Stimulated activated CD8-positive, alpha-beta memory T cell treated with anti-CD3 and anti-CD28 coated beads, Interleukin-15, amount 100 ng/mL, for 48 hours (primary cell): ENCODE data around the gene DHCR24.
"Not testable (repeated sequence)": the region's sequence is repeated elsewhere in the genome, so short reads cannot be mapped to it uniquely, and the experiment has no call there.

Experiments
- DNase-seq, 2 donors: peaks; one replicate each; pipeline ENCODE4 v3.0.0-alpha.2; 2020; ENCODE audit warnings: low read depth in 2 of 2

The DHCR24 gene, protein sequence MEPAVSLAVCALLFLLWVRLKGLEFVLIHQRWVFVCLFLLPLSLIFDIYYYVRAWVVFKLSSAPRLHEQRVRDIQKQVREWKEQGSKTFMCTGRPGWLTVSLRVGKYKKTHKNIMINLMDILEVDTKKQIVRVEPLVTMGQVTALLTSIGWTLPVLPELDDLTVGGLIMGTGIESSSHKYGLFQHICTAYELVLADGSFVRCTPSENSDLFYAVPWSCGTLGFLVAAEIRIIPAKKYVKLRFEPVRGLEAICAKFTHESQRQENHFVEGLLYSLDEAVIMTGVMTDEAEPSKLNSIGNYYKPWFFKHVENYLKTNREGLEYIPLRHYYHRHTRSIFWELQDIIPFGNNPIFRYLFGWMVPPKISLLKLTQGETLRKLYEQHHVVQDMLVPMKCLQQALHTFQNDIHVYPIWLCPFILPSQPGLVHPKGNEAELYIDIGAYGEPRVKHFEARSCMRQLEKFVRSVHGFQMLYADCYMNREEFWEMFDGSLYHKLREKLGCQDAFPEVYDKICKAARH

DNA sequence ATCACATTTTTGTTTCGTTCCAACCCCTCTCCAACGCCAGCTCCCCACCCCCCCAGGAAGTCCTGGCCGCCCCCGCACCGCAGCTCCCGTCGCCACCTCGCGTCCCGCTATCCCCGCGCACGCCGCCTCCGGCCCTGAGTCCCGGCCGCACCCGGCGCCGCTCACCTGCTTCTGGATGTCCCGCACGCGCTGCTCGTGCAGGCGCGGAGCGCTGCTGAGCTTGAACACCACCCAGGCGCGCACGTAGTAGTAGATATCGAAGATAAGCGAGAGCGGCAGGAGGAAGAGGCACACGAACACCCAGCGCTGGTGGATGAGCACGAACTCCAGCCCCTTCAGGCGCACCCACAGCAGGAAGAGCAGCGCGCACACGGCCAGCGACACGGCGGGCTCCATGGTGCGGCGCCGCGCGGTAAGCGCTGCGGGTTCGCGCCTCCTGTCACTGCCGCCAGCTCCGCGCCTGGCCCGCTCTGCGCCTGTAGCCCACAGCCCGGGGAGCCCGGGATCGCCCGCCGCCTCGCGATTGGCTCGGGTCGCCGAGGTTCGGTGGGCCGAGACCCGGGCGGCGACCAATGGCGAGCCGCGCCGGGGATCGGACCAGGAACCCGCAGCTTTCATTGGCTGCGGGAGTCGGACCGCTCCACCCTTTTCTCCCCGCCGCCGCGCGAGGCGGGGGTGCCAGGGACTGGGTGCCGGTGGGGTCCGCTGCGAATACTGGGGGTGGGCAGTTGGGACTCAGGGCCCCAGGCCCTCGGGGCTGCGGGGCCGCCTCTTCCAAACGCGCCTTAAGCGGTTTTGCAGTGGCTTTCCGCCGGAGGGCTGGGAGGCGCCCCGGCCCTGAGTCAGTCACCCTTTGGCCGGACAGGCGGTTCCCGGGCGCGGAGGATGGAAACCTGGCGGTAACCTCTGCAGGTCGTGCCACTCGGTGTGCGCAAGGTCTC, at the start of gene DHCR24:
Gene DHCR24, minus strand, starts transcription at position 472 of the 941 bp plus-strand sequence. Its CDS starts 76 bp downstream, at position 396.
- DNase-seq: peak; percentile 76

DNA sequence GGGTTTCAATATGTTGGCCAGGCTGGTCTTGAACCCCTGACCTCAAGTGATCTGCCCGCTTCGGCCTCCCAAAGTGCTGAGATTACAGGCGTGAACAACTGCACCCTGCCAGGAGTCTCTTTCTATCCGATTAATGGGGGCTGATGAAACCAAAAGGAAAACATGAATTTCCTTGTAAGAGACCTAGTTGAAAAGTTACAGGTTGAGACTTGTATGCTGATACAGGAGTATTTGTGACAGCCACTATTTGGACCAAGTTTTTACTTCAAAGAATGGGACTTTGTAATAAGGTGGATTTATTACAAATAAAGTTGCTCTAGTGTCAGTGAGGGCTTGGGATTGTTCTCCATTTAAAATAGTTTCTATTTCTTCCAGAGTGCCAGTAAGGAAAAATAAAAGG, 49.8 kb upstream of the DHCR24 start:
- no peak for DNase-seq

DNA sequence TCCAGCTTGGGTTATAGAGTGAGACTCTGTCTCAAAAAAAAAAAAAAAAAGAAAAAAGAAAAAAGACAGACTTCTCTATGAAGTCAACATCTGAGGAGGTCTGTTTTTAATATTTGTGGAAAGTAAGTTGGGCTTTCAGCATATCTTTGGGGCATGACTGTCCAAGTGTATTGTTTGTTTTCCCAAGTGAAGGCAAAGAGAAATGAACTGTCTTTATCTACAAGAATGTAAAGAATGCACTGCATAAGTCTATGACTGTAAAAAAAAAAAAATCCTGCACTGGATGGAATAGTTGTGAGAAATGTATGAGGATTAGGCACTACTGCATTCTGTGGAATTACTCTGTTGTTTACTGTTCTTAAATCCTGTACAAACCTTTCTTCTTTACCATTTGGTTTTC, 47.9 kb upstream of the DHCR24 start:
- DNase-seq: no peak

DNA sequence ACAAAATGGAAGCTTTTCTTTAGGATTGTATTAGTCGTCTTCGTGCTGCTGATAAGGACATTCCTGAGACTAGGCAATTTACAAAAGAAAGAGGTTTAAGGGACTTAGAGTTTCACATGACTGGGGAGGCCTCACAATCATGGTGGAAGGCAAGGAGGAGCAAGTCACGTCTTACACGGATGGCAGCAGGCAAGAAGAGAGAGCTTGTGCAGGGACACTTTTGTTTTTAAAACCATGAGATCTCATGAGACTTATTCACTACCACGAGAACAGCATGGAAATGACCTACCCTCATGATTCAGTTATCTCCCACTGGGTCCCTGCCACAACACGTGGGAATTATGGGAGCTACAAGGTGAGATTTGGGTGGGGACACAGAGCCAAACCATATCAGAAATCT, 47.1 kb upstream of the DHCR24 start:
- not testable (repeated sequence) for DNase-seq

DNA sequence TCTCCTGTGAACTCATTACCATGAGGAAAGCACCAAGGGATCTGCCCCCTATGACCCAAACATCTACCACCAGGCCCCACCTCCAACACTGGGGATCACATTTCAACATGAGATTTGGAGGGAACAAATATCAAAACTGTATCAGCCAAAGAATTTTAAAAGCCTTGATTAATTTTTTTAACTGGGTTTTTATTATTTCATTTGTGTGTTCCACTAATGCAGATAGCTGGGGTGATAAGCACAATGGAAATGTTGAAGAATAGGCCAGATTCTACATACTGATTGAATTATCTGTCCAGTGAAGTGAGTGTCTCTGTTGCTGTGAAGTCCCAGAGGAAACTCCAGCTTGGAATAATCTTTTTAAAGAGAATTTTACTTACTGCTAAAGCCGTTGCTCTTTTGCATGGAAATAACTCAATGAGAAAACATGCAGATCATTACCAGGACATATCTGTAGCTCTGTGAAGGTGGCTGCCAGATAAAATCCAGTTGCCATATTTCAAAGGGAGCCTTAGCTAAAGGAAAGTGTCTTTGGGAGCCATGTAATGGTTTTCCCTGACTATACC, 44.4 kb upstream of the DHCR24 start:
- no peak for DNase-seq

DNA sequence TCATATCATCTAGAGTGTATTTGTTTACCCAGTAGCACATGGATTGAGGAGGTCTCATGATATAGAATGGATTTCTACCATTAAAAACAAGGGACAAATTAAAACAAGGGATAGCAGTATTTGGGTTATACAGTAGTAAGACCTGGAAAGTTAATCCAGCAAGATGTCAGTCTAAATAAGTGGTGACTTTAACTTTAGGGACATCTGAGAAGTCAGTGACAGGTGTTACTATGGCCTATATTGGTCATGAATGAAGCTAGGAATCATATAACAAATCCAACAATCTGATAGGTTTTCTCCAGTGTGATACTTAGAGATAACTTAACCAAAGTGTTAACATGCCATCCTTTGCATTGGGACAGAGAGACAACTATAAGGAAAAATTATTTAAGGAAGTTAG, 42.7 kb upstream of the DHCR24 start:
- DNase-seq: no peak

DNA sequence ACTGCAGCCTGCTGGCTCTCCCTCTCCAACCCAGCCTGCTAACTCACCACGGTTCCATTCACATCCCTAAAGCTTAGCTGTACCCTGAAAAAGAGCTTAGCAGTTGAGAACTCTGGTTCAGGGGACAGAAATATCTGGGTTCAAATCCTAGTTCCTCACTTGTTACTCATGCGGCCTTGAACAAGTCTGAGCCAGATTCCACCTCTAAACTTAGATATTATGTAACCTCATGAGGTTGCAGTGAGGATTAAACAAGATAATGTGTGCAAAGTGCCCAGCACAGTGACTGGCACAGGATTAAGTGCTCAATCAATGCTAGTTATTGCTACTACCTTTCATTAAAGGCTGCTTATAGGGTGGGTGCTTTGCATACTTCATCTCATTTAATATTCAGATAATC, 41.3 kb upstream of the DHCR24 start:
- DNase-seq: no peak

DNA sequence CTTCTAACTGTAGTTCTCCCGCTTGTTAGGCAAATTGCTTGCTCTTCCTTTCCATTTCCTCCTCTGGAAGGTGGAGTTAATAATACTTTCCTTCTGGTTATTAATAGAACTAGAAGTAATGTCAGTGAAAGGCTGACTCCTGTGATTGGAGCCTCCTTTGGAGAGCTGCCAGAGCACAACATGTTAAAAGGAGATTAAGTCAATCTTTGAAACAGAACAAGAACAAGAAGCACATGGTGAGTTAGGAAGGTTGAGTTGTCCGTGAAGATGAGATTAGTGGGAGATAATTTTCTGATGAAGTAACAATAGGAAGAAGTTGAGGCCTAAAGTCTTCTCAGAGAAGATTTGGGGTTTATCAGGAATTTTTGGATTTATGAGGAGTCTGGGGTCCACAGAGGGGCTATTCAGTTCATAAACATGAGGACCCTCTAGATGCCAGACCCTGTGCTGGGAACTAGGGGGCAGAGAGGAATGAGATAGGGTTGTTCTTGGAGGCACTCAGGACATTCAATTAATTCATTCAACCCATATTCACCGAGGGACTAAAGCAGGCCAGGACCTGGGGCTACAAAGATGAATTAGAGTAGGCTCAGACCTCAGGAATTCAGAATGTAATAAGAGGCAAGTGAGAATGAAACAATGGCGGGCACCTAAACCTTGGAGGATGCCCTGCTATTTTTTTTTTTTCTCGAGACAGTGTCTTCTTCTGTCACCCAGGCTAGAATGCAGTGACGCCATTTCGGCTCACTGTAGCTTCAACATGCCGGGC, 40.7 kb upstream of the DHCR24 start:
- DNase-seq: no peak

DNA sequence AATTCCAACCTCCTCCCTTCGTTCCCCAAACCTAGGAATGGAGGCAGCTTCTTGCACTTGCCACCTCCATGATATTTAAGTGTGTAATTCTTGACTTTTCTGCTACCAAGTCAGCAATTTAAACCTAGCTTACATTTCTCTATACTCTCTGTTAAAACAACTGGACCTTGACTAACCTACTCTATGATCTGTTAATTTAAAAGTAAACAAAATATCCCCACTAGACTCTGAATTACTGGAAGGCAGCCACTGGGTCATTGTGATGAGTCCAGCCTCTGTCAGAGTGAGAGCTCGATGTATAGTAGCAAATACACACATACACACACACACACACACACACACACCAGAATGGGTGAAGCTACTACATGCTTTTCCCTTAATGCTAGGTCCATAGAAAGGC, 40.0 kb upstream of the DHCR24 start:
- DNase-seq: no peak

DNA sequence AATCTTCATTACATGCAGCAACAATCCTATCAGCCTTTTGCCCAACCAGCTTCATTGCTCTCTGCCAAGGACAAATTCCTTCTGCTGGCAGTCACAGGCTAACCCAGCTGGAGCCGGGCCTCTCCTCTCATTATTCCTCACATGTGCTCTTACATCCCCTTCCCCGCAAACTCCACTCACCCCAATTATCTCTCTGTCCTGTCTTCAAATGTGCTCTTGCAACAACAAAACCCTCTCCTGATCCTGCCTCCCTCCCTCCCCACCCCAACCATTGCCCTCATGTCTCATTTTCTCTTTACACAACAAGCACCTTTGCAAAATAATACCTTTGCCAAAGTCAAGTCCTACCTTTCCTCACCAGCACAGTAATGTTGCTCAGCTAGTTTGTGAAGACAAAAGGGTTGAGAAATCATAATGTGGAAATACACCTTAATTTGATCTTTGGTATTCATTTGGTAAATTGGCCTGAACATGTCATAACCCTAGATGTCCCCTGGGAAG, 36.0 kb upstream of the DHCR24 start:
- DNase-seq: no peak

DNA sequence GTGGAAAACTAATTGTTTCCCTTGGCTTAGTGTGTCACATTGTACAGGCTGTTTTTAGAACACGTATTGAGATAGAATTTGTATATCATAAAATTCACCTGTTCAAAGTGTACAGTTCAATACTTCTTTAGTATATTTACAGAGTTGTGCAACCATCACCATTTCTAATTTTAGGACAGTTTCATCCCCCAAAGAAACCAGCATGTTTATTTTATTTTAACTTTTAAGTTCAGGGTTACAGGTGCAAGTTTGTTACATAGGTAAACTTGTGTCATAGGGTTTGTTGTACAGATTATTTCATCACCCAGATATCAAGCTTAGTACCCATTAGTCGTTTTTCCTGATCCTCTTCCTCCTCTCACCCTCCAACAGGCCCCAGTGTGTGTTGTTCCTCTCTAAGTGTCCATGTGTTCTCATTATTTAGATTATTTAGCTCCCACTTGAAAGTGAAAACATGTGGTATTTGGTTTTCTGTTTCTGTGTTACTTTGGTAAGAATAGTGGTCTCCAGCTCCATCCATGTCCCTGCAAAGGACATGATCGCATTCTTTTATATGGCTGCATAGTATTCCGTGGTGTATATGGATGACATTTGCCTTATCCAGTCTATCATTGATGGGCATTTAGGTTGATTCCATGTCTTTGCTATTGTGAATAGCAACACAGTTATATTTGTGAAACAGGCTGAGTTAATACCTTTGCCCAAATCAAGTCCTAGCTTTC, 35.2 kb upstream of the DHCR24 start:
- no peak for DNase-seq

DNA sequence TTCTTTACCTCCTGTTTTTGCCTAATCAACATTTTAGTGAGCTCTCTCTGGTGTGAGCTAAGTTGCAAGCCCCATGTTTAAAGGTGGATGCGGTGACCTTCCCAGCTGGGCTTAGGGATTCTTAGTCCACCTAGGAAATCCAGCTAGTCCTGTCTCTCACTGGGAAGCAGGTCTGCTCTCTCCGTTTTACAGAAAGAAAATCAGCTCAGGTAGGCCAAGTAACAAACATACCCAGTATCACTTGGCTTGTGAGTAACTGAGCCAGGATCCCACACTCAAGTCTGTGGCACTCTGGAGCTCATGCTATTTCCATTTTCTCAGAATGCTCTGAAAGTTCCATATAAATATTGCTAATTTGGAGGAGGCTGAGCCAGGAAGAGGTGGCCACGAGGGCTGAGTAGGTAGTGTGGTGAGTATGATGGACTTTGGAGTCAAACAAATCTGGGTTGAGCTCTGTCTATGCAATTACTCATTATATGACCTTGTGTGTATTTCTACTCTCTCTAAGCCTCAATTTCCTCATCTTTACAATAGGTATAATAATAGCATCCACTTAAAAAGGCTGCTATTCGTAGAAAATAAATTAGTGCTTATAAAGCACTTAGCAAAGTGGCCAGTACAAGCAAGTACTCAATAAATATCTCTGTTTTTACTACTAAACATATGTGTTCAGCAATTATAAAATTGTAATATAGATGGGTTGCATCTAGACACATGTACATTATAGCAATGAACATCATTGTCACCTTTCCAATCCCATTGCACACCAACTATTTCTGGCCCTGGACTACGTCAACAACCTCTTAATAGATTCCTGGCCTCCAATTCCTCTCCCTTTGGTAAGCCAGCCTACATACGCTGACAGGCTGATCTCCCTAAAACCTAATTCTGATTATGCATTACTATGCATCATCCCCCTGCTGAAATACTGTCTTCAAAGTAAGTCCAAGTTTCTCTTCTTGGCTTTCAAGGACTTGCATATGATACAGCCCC, 32.7 kb upstream of the DHCR24 start:
- DNase-seq: no peak

DNA sequence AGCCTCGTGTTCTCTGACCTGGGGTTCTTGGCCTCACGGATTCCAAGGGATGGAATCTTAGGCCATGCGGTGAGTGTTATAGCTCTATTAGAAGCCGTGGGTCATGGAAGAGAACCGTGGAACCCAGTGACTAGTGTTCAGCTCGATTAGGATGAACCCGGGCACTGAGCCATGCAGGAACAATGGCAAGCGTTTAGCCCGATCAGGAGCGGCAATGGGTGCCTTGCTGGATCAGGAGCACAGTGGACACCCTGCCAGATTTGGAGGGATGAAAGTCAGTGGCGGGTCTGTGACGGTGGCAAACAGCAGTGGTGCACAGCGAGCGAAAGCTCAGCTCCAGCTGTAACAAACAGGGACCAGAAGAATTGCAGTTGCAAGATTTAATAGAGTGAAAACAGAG, 24.1 kb upstream of the DHCR24 start:
- DNase-seq: not testable (repeated sequence)

DNA sequence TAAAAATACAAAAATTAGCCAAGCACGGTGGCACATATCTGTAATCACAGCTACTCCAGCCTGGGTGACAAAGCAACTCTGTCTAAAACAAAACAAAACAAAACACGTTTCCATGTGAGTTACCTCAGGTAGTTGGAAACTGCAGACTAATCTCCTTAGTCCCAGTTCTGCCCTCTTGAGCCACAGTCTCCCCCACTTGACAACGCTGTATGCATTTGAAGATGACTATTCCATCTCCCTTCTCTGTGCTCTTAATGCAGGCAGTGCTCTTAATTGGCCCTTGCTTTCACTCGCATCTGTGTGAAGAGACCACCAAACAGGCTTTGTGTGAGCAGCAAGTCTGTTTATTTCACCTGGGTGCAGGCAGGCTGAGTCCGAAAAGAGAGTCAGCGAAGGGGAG, 19.6 kb upstream of the DHCR24 start:
- DNase-seq: no peak

DNA sequence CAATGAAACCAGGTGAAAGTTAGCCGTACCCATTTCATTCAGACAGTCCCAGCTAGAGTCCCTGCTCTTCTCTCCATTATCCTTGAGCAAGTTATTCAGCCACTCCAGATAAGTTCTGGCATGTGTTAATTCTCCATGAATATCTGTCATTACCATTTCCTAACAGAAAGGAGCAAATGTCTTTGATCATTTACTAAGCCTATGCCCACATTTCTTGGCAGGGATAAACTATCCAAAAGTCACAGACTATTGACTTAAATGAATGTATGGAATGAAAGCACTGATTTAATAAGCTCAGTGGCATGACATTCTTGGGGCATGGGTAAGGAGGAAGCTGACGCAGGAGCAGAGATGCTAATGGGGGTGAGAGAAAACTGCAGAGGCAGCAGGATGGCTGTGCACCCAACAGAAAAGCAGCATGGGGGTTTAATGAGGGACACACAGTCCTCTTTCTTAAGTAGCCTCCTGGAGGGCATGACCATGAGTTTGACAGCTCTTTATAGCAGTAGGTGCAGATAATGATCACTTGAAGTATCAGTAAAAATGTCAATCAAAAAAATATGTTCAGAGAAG, 17.6 kb upstream of the DHCR24 start:
- DNase-seq: no peak

DNA sequence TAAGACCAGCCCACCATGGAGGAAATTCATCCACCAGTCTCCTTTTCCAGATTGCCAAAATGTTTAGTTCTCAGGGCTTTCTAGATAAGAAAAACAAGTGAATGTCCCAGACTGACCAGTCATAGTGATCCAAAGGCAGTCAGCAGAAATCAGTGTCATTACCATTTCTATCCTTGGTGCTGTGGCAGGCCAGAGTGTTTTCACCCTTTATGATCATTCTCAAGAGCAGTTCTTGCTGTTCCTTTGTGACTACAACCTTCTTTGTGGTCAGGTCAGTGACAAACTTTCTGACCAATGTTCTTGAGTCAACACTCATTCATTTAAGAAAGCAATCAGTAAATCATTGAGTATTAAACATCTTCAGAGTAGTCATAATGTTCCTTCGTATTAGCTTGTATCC, 7.3 kb upstream of the DHCR24 start:
- no peak for DNase-seq

DNA sequence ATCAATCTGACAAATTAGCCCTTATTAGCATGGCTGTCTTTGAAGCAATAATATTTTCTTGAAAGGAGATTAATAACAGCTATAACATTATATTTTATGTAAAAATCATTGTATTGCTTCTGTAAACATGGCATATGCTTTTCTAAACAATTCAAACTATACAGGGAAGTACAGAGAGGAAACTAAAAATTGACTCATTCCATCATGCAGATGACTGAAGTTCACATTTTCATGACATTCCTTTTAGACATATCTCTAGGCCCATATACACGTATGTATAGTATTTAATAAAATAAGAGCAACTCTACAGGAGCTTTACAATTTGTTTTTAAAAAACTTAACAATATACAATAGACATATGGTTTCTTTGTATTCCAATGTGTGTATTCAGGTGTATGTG, 5.6 kb upstream of the DHCR24 start:
- DNase-seq: no peak

DNA sequence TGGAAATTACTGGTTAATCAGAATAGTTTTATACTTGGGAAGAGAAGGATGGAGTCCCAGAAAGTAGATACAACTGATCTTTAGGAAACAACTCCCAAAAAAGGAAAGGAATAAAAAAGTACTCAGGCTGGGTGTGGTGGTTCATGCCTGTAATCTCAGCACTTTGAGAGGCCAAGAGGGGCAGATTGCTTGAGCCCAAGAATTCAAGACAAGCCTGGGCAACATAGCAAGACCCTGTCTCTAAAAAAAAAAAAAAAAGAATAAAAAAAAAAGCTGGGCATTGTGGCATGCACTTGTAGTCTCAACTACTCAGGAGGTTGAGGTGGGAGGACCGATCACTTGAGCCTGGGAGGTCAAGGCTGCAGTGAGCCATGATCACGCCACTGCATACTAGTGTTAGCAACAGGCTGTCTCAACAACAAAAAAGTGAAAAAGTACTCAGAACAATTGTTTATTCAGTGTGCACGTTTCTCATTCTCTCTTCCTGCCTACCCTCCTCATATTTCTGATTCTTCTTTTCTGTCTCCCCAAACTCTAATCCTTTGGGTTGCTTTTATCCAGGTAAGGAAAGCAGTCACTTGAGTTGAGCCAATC, 2.2 kb upstream of the DHCR24 start:
- DNase-seq: no peak
